ENCODE data around the gene ASTN2.

DNA sequence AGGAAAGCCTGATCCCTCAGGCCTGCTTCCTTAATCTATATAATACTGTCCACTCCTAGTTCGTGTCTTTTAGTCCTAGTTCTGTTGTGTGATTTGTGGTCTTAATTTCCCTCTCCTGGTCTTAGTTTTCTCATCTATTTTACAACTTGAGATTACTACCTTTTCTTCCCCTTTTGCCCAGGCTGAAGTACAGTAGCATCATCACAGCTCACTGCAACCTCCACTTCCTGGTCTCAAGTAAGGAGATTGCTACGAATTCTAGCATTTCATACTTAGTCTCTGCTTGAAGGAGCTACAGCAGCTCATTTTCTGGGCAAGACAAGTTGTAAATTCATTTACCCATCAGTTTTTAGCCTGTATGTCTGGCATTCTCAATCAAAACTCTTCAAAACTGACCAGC is 722.2 kb downstream of the ASTN2 start:
- TF ChIP-seq, protein P1, sequence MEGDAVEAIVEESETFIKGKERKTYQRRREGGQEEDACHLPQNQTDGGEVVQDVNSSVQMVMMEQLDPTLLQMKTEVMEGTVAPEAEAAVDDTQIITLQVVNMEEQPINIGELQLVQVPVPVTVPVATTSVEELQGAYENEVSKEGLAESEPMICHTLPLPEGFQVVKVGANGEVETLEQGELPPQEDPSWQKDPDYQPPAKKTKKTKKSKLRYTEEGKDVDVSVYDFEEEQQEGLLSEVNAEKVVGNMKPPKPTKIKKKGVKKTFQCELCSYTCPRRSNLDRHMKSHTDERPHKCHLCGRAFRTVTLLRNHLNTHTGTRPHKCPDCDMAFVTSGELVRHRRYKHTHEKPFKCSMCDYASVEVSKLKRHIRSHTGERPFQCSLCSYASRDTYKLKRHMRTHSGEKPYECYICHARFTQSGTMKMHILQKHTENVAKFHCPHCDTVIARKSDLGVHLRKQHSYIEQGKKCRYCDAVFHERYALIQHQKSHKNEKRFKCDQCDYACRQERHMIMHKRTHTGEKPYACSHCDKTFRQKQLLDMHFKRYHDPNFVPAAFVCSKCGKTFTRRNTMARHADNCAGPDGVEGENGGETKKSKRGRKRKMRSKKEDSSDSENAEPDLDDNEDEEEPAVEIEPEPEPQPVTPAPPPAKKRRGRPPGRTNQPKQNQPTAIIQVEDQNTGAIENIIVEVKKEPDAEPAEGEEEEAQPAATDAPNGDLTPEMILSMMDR (conservative IDR thresholded peaks at IDR 0.05; ENCODE audit: low read depth in 2 of 2): no peak
- TF ChIP-seq EZH2phosphoT487 (IDR thresholded peaks at IDR 0.05; ENCODE audit: unreplicated experiment) (no peak), EZH2 (IDR thresholded peaks at IDR 0.05; ENCODE audit: low read depth, unreplicated experiment) (no peak), CREB1 (CRISPR knock-in tag; IDR thresholded peaks at IDR 0.05; ENCODE audit: low read depth) (no peak), POLR2AphosphoS5 (IDR thresholded peaks at IDR 0.05; ENCODE audit: low read depth) (no peak), JUNB (IDR thresholded peaks at IDR 0.05; ENCODE audit: unreplicated experiment) (no peak), NANOG (IDR thresholded peaks at IDR 0.05; ENCODE audit: borderline replicate concordance) (no peak), ZNF331 (CRISPR knock-in tag; IDR thresholded peaks at IDR 0.05; ENCODE audit: low read depth) (no peak), STAT1 (IDR thresholded peaks at IDR 0.05; ENCODE audit: unreplicated experiment) (no peak)
- TF ChIP-seq, protein P2, sequence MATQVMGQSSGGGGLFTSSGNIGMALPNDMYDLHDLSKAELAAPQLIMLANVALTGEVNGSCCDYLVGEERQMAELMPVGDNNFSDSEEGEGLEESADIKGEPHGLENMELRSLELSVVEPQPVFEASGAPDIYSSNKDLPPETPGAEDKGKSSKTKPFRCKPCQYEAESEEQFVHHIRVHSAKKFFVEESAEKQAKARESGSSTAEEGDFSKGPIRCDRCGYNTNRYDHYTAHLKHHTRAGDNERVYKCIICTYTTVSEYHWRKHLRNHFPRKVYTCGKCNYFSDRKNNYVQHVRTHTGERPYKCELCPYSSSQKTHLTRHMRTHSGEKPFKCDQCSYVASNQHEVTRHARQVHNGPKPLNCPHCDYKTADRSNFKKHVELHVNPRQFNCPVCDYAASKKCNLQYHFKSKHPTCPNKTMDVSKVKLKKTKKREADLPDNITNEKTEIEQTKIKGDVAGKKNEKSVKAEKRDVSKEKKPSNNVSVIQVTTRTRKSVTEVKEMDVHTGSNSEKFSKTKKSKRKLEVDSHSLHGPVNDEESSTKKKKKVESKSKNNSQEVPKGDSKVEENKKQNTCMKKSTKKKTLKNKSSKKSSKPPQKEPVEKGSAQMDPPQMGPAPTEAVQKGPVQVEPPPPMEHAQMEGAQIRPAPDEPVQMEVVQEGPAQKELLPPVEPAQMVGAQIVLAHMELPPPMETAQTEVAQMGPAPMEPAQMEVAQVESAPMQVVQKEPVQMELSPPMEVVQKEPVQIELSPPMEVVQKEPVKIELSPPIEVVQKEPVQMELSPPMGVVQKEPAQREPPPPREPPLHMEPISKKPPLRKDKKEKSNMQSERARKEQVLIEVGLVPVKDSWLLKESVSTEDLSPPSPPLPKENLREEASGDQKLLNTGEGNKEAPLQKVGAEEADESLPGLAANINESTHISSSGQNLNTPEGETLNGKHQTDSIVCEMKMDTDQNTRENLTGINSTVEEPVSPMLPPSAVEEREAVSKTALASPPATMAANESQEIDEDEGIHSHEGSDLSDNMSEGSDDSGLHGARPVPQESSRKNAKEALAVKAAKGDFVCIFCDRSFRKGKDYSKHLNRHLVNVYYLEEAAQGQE (IDR thresholded peaks at IDR 0.05; ENCODE audit: unreplicated experiment): no peak
- TF ChIP-seq, protein P3, sequence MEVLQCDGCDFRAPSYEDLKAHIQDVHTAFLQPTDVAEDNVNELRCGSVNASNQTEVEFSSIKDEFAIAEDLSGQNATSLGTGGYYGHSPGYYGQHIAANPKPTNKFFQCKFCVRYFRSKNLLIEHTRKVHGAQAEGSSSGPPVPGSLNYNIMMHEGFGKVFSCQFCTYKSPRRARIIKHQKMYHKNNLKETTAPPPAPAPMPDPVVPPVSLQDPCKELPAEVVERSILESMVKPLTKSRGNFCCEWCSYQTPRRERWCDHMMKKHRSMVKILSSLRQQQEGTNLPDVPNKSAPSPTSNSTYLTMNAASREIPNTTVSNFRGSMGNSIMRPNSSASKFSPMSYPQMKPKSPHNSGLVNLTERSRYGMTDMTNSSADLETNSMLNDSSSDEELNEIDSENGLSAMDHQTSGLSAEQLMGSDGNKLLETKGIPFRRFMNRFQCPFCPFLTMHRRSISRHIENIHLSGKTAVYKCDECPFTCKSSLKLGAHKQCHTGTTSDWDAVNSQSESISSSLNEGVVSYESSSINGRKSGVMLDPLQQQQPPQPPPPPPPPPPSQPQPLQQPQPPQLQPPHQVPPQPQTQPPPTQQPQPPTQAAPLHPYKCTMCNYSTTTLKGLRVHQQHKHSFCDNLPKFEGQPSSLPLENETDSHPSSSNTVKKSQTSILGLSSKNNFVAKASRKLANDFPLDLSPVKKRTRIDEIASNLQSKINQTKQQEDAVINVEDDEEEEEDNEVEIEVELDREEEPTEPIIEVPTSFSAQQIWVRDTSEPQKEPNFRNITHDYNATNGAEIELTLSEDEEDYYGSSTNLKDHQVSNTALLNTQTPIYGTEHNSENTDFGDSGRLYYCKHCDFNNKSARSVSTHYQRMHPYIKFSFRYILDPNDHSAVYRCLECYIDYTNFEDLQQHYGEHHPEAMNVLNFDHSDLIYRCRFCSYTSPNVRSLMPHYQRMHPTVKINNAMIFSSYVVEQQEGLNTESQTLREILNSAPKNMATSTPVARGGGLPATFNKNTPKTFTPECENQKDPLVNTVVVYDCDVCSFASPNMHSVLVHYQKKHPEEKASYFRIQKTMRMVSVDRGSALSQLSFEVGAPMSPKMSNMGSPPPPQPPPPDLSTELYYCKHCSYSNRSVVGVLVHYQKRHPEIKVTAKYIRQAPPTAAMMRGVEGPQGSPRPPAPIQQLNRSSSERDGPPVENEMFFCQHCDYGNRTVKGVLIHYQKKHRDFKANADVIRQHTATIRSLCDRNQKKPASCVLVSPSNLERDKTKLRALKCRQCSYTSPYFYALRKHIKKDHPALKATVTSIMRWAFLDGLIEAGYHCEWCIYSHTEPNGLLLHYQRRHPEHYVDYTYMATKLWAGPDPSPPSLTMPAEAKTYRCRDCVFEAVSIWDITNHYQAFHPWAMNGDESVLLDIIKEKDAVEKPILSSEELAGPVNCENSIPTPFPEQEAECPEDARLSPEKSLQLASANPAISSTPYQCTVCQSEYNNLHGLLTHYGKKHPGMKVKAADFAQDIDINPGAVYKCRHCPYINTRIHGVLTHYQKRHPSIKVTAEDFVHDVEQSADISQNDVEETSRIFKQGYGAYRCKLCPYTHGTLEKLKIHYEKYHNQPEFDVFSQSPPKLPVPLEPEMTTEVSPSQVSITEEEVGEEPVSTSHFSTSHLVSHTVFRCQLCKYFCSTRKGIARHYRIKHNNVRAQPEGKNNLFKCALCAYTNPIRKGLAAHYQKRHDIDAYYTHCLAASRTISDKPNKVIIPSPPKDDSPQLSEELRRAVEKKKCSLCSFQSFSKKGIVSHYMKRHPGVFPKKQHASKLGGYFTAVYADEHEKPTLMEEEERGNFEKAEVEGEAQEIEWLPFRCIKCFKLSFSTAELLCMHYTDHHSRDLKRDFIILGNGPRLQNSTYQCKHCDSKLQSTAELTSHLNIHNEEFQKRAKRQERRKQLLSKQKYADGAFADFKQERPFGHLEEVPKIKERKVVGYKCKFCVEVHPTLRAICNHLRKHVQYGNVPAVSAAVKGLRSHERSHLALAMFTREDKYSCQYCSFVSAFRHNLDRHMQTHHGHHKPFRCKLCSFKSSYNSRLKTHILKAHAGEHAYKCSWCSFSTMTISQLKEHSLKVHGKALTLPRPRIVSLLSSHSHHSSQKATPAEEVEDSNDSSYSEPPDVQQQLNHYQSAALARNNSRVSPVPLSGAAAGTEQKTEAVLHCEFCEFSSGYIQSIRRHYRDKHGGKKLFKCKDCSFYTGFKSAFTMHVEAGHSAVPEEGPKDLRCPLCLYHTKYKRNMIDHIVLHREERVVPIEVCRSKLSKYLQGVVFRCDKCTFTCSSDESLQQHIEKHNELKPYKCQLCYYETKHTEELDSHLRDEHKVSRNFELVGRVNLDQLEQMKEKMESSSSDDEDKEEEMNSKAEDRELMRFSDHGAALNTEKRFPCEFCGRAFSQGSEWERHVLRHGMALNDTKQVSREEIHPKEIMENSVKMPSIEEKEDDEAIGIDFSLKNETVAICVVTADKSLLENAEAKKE (CRISPR knock-in tag; IDR thresholded peaks at IDR 0.05): no peak

All from GM23338 (cell line).